Astrocyte of the cerebellum (primary cell): ENCODE measurements around the gene INPP5A.
"Not testable (repeated sequence)": the region's sequence is repeated elsewhere in the genome, so short reads cannot be mapped to it uniquely, and the experiment has no call there.

Experiments
- DNase-seq: peaks from one replicate; pipeline ENCODE4 v3.0.0-alpha.2; 2011; ENCODE audit warnings: low read depth
- H3K4me3 ChIP-seq: 2 replicates; pipeline ENCODE4 v1.5.1; 2011; ENCODE audit warnings: mild to moderate bottlenecking, low read depth, low read length, moderate library complexity
- CTCF ChIP-seq: IDR thresholded peaks from 2 replicates; pipeline ENCODE4 v1.5.1; 2012; ENCODE audit warnings: low read length, low read depth, moderate library complexity, mild to moderate bottlenecking; ENCODE audit errors: missing control alignments
- in situ Hi-C: cut with HindIII; loops from 2 replicates; pipeline ENCODE4 v1.10.0; 2017; ENCODE audit warnings: low sequenced_read_pairs

Gene INPP5A

GRCh38 chr10:132679217-132679595, 141.6 kb downstream of the INPP5A start:
- no peak for DNase-seq
- H3K4me3 ChIP-seq, result no peak overlapping the region
- in situ Hi-C loops, result no loop called here
- TF ChIP-seq CTCF, result no peak

- DNase-seq, result no peak
- no peak for TF ChIP-seq CTCF
- no peak overlapping the region for H3K4me3 ChIP-seq
- in situ Hi-C loops, result no loop called here
Observed at GRCh38 chr10:132679640-132680039, 142.1 kb downstream of the INPP5A start.

- in situ Hi-C loops, DNase-seq, H3K4me3 ChIP-seq: not testable (repeated sequence)
Observed at GRCh38 chr10:132680741-132681140, 143.2 kb downstream of the INPP5A start.

GRCh38 chr10:132681858-132682755, 144.5 kb downstream of the INPP5A start:
- H3K4me3 ChIP-seq, result no peak overlapping the region
- no peak for TF ChIP-seq CTCF
- no peak for DNase-seq
- in situ Hi-C loops, result no loop called here

GRCh38 chr10:132684164-132684891, 146.7 kb downstream of the INPP5A start:
- DNase-seq, result no peak
- in situ Hi-C loops, result no loop called here
- H3K4me3 ChIP-seq, result no peak overlapping the region
- no peak for TF ChIP-seq CTCF

- TF ChIP-seq CTCF, result no peak
- DNase-seq, result no peak
- in situ Hi-C loops, result no loop called here
- no peak overlapping the region for H3K4me3 ChIP-seq
Observed at GRCh38 chr10:132685101-132685891, 147.7 kb downstream of the INPP5A start.
